Right atrium auricular region (tissue), 2 donors: ENCODE measurements around the gene PF4V1. TPM values are rescaled to one million over a fixed set of nuclear protein-coding genes. Genes with fewer than 3 reads are reported as not detected.

Experiments
- DNase-seq: peaks from one replicate; pipeline ENCODE4 v3.0.0-alpha.2; 2019; ENCODE audit warnings: low spot score
- H3K27ac ChIP-seq, 2 donors: fragments of 200-600 bp; sonication (generic); 1 replicate in 1 of 2; 2 replicates in 1 of 2; pipeline ENCODE4 v1.5.1; 2016 to 2019
- H3K27me3 ChIP-seq, 2 donors: fragments of 200-600 bp; sonication (generic); one replicate each; pipeline versions ENCODE4 v1.5.1 to v1.6.0; 2017 to 2019
- H3K36me3 ChIP-seq: fragments of 200-600 bp; sonication (generic); one replicate; pipeline ENCODE4 v1.5.1; 2016
- H3K4me1 ChIP-seq, 2 donors: fragments of 200-600 bp; sonication (generic); one replicate each; pipeline versions ENCODE4 v1.5.1 to v1.6.0; 2017 to 2019
- H3K4me3 ChIP-seq, 2 donors: fragments of 200-600 bp; sonication (generic); 1 replicate in 1 of 2; 2 replicates in 1 of 2; pipeline ENCODE4 v1.5.1; 2017 to 2019; ENCODE audit warnings: mild to moderate bottlenecking in 1 of 2, moderate library complexity in 1 of 2
- H3K9me3 ChIP-seq, 2 donors: fragments of 200-600 bp; sonication (generic); one replicate each; pipeline ENCODE4 v1.5.1; 2019
- total RNA-seq, 2 donors: library from RNA; depleted of rRNA; stranded (reverse); fragments of >200 nt; gene quantifications; one replicate each; pipeline ENCODE4 v1.1.0, GENCODE V29; 2016
- TF ChIP-seq, protein P1 (sequence below), 2 donors: fragments of 200-600 bp; sonication (generic); IDR thresholded peaks; one replicate each; pipeline ENCODE4 v1.5.1; 2019; ENCODE audit warnings: antibody characterized with exemption in 2 of 2

PF4V1 gene
- total RNA-seq, 2 donors from 2014 or later, result not detected

DNA sequence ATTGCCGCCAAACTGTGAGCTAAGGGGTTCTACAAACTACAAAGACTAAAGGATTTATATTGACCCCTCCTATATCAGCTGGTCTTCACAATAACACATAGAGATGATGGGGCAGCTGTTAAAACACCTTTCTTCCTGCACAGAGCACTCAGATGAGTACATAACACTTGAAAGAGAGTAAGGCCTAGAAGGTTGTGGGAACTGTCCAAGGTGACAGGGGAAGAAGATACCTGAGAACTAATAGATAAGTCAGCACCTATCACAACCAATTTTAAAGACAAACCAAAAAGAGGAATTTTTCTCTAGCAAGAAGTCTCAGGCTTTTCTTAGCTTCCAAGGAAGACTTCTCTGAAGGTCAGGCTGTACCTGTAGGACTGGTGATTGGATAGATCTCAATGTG lies 35.8 kb upstream of the PF4V1 start:
- TF ChIP-seq, protein P1, sequence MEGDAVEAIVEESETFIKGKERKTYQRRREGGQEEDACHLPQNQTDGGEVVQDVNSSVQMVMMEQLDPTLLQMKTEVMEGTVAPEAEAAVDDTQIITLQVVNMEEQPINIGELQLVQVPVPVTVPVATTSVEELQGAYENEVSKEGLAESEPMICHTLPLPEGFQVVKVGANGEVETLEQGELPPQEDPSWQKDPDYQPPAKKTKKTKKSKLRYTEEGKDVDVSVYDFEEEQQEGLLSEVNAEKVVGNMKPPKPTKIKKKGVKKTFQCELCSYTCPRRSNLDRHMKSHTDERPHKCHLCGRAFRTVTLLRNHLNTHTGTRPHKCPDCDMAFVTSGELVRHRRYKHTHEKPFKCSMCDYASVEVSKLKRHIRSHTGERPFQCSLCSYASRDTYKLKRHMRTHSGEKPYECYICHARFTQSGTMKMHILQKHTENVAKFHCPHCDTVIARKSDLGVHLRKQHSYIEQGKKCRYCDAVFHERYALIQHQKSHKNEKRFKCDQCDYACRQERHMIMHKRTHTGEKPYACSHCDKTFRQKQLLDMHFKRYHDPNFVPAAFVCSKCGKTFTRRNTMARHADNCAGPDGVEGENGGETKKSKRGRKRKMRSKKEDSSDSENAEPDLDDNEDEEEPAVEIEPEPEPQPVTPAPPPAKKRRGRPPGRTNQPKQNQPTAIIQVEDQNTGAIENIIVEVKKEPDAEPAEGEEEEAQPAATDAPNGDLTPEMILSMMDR (IDR thresholded peaks at IDR 0.05), result no peak
- H3K4me3 ChIP-seq, result no peak overlapping the region
- DNase-seq, result no peak
- no peak overlapping the region for H3K27ac ChIP-seq
- H3K4me1 ChIP-seq, result no peaks in the 10 kb centered on the region
- no peaks in the 10 kb centered on the region for H3K9me3 ChIP-seq
- H3K36me3 ChIP-seq, result no peaks in the 10 kb centered on the region
- H3K27me3 ChIP-seq, result no peaks in the 10 kb centered on the region

DNA sequence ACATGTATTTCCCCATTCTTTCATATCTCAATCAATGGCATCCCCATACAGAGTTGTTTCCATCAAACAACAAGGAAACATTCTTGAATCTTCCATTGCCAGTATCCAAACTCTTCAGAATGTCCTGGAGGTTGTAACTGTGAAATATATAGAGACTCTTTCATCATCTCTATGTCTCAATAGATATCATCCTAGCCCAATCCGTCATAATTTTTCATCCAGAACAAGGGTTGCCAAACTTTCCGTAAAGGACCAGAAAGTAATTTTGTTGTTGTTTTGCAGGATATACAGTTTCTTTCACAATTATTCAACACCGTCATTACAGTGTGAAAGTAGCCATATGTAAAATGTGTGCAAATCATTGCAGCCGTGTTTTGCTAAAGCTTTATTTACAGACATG lies 31.8 kb upstream of the PF4V1 start:
- Histone ChIP-seq H3K27ac (no peak overlapping the region), H3K9me3 (no peaks in the 10 kb centered on the region), H3K4me3 (no peak overlapping the region), H3K27me3 (no peaks in the 10 kb centered on the region), H3K36me3 (no peaks in the 10 kb centered on the region), H3K4me1 (no peaks in the 10 kb centered on the region)
- TF ChIP-seq, protein P1 (IDR thresholded peaks at IDR 0.05), result no peak
- no peak for DNase-seq

DNA sequence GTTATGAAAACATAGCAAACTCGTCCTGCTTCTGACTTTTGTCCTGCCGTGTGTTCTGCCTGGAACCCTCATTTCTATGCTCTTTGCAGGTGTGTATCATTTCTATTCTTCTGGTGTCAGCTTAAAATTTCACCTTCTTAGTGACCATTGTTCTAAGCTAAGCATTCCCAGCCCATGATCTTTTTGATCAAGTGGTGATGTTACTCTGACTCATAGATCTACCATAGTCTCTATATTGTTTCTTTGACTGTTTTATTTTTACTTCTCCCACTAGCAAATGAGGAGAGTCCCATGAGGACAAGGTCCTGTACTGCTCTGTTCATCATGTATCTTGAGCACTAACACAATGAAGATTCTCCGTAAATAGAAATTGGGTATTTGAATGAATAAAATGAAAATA lies 30.7 kb upstream of the PF4V1 start:
- Histone ChIP-seq H3K4me1 (no peaks in the 10 kb centered on the region), H3K27me3 (no peaks in the 10 kb centered on the region), H3K27ac (no peak overlapping the region), H3K9me3 (peaks cover 0 to under 1% of the 10 kb centered on the region in 2 donors), H3K36me3 (no peaks in the 10 kb centered on the region), H3K4me3 (no peak overlapping the region)
- TF ChIP-seq, protein P1 (IDR thresholded peaks at IDR 0.05), result no peak
- no peak for DNase-seq

DNA sequence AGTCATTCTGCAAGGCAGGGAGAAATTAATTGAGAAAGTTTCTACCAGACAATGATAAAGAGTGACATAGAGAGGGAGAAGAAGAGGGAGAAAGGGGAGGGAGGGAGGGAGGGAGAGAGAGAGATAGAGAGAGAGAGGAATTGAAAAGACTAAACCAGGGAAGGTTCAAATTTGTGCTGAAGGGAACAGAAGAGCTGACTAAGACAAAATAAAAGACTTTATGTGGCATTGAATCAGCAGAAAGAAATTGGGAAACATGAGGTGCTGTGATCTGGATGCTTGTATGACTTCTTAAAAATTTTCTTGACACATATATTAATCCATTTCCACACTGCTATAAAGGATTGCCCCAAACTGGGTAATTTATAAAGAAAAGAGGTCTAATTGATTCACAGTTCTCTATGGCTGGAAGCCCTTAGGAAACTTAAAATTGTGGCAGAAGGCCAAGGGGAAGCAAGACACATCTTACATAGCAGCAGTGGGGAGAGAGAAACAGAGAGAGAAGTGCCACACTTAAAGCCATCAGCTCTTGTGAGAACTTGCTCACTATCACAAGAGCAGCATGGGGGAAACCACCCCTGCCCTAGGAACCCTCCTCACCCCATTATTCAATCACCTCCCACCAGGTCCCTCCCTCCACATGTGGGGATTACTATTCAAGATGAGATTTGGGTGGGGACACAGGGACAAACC lies 30.1 kb upstream of the PF4V1 start:
- Histone ChIP-seq H3K36me3 (no peaks in the 10 kb centered on the region), H3K9me3 (peaks cover 0 to 6% of the 10 kb centered on the region in 2 donors), H3K4me3 (no peak overlapping the region), H3K27ac (no peak overlapping the region), H3K27me3 (no peaks in the 10 kb centered on the region), H3K4me1 (no peaks in the 10 kb centered on the region)
- DNase-seq, result no peak
- TF ChIP-seq, protein P1 (IDR thresholded peaks at IDR 0.05), result no peak

DNA sequence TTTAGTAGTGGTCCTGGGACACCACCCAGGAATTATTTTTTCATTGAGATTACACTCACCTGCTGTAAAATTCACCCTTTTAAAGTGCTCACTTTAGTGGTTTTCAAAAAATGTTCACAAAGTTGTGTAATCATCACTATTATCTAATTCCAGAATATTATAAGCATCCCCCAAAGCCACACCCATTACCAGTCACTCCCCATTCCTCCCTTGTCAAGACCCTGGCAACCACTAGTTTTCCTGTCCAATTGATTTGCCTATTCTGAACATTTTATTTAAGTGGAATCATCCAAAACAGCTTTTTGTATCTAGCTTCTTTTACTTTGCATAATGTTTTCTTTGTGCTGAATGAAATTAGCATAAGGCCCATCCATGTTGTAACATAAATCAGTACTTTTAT lies 29.3 kb upstream of the PF4V1 start:
- Histone ChIP-seq H3K4me1 (no peaks in the 10 kb centered on the region), H3K27me3 (no peaks in the 10 kb centered on the region), H3K9me3 (peaks cover 0 to 11% of the 10 kb centered on the region in 2 donors), H3K36me3 (no peaks in the 10 kb centered on the region), H3K4me3 (no peak overlapping the region), H3K27ac (no peak overlapping the region)
- TF ChIP-seq, protein P1 (IDR thresholded peaks at IDR 0.05), result no peak
- DNase-seq, result no peak

DNA sequence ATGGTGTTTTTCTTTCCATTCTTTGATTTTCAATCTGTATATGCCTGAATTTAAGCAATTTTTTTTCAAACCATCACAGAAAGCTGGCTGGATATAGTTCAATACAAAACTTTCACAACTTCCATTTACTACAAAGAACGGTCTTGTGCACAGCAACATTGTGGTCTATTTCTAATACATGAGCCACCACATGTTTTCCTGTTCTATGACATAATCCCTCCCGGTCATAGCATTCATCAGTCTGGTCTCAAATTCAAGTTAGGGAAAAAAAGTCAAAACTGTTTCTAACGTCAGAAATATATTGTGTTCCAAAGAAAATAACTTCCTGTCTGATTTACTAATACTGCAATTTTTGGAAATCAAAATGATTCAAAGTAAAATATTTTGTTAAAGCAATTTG lies 24.1 kb upstream of the PF4V1 start:
- peaks cover 0 to 11% of the 10 kb centered on the region in 2 donors for H3K9me3 ChIP-seq
- DNase-seq, result no peak
- no peaks in the 10 kb centered on the region for H3K4me1 ChIP-seq
- TF ChIP-seq, protein P1 (IDR thresholded peaks at IDR 0.05), result no peak
- no peaks in the 10 kb centered on the region for H3K36me3 ChIP-seq
- H3K27me3 ChIP-seq, result no peaks in the 10 kb centered on the region
- no peak overlapping the region for H3K4me3 ChIP-seq
- no peak overlapping the region for H3K27ac ChIP-seq
